Keratinocyte (primary cell): ENCODE results near the gene RAMP1.

Experiments used
- EZH2 ChIP-seq: IDR thresholded peaks from one replicate; pipeline ENCODE4 v1.6.1; 2012; ENCODE audit warnings: inconsistent platforms, mild to moderate bottlenecking, low read length, moderate library complexity
- TF ChIP-seq, protein P1 (sequence below), 3 experiments: IDR thresholded peaks in 1 of 3; conservative IDR thresholded peaks in 1 of 3; optimal IDR thresholded peaks in 1 of 3; 2 replicates in 2 of 3; 3 replicates in 1 of 3; pipeline versions ENCODE3 to v1.5.1; 2011; ENCODE audit warnings: low read length in 3 of 3, mild to moderate bottlenecking in 3 of 3, moderate library complexity in 2 of 3, control low read depth in 1 of 3, inconsistent platforms in 1 of 3; ENCODE audit not compliant: insufficient read depth in 2 of 3; ENCODE audit errors: extremely low read depth in 1 of 3

DNA sequence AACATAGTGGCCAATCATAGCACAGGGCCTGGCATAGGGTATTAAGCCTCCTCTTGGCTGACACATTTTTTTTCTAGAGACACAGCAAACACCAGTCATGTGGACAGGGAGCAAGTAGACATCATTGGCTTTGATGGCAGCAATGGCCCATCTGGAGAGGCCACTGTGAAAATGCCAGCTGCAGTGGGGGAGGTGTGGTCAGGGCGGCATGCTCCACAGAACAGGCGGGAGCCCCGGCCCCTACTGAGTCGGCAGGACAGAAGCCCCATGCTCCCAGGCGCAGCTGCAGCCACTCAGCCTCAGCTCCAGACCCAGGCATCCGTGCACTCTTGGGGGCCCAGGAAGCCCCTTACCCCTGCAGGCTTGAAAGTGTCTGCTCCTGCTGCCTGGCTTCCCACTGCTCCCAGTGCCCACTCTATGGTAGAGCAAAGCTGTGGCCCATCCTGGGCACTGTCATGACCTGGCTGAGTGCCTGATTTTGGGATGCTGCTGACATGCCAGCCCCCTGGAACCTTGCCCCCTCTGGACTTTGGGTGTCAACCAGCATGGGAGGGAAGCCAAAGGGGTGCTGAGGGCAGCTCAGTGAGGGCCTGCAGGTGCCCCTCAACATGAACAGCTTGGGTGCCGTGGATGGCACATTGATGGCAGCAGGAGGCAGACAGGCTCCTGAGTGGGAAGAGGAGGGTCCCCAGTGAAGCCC is 84.1 kb downstream of the RAMP1 start:
- TF ChIP-seq, protein P1, sequence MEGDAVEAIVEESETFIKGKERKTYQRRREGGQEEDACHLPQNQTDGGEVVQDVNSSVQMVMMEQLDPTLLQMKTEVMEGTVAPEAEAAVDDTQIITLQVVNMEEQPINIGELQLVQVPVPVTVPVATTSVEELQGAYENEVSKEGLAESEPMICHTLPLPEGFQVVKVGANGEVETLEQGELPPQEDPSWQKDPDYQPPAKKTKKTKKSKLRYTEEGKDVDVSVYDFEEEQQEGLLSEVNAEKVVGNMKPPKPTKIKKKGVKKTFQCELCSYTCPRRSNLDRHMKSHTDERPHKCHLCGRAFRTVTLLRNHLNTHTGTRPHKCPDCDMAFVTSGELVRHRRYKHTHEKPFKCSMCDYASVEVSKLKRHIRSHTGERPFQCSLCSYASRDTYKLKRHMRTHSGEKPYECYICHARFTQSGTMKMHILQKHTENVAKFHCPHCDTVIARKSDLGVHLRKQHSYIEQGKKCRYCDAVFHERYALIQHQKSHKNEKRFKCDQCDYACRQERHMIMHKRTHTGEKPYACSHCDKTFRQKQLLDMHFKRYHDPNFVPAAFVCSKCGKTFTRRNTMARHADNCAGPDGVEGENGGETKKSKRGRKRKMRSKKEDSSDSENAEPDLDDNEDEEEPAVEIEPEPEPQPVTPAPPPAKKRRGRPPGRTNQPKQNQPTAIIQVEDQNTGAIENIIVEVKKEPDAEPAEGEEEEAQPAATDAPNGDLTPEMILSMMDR (optimal IDR thresholded peaks at IDR 0.05 in 1 of 3, IDR thresholded peaks at IDR 0.05 in 1 of 3, conservative IDR thresholded peaks at IDR 0.05 in 1 of 3; ENCODE audit: extremely low read depth in 1 of 3, insufficient read depth in 2 of 3, low read length in 3 of 3), result no peak
- TF ChIP-seq EZH2, result no peak
